Activated naive CD8-positive, alpha-beta T cell treated with anti-CD3 and anti-CD28 coated beads, Interleukin-2, amount 50 U/mL, for 16 hours (primary cell): Measurements from ENCODE around the gene TKTL1.
"Not testable (repeated sequence)": the region's sequence is repeated elsewhere in the genome, so short reads cannot be mapped to it uniquely, and the experiment has no call there.

Experiments
- DNase-seq: peaks from one replicate; pipeline ENCODE4 v3.0.0-alpha.2; 2020; ENCODE audit warnings: low read depth, low spot score

Gene TKTL1

GRCh38 chrX:154309041-154309775, 13.6 kb downstream of the TKTL1 start:
- no peak for DNase-seq

GRCh38 chrX:154310616-154311536, 15.3 kb downstream of the TKTL1 start:
- no peak for DNase-seq

- DNase-seq = no peak
Measured at GRCh38 chrX:154312116-154312515, 16.5 kb downstream of the TKTL1 start.

- DNase-seq = no peak
Measured at GRCh38 chrX:154313147-154313546, 17.6 kb downstream of the TKTL1 start.

GRCh38 chrX:154315416-154315815, 19.8 kb downstream of the TKTL1 start:
- DNase-seq = no peak

- DNase-seq = no peak
Measured at GRCh38 chrX:154317391-154317995, 21.9 kb downstream of the TKTL1 start.

GRCh38 chrX:154320406-154320805, 24.8 kb downstream of the TKTL1 start:
- no peak for DNase-seq

GRCh38 chrX:154321152-154321551, 25.6 kb downstream of the TKTL1 start:
- no peak for DNase-seq

- DNase-seq = no peak
Measured at GRCh38 chrX:154321594-154321993, 26.0 kb downstream of the TKTL1 start.

GRCh38 chrX:154322890-154323289, 27.3 kb downstream of the TKTL1 start:
- no peak for DNase-seq

GRCh38 chrX:154323537-154323936, 27.9 kb downstream of the TKTL1 start:
- no peak for DNase-seq

- DNase-seq = no peak
Measured at GRCh38 chrX:154325541-154325940, 29.9 kb downstream of the TKTL1 start.

- no peak for DNase-seq
Measured at GRCh38 chrX:154327038-154327820, 31.6 kb downstream of the TKTL1 start.

GRCh38 chrX:154328646-154329045, 33.1 kb downstream of the TKTL1 start:
- no peak for DNase-seq

GRCh38 chrX:154329294-154329693, 33.7 kb downstream of the TKTL1 start:
- DNase-seq = no peak

- DNase-seq = no peak
Measured at GRCh38 chrX:154332561-154332960, 37.0 kb downstream of the TKTL1 start.

GRCh38 chrX:154333116-154333515, 37.5 kb downstream of the TKTL1 start:
- DNase-seq = no peak

- no peak for DNase-seq
Measured at GRCh38 chrX:154333837-154334271, 38.3 kb downstream of the TKTL1 start.

GRCh38 chrX:154334496-154334895, 38.9 kb downstream of the TKTL1 start:
- no peak for DNase-seq

- not testable (repeated sequence) for DNase-seq
Measured at GRCh38 chrX:154341399-154342298, 46.1 kb downstream of the TKTL1 start.
